ENCODE data around the gene KRTAP5-5.

GRCh38 chr11:1632053-1632714, 2.6 kb downstream of the KRTAP5-5 start:
- TF ChIP-seq CTCF (IDR thresholded peaks at IDR 0.05): no peak
- no peak for TF ChIP-seq POLR2A (IDR thresholded peaks at IDR 0.05)

All from lower leg skin (tissue), 3 donors.